ENCODE measurements around the gene HFE.

GRCh38 chr6:26045065-26045927 lies 41.9 kb upstream of the HFE start:
- TF ChIP-seq CTCF (IDR thresholded peaks at IDR 0.05) (no peak), POLR2A (IDR thresholded peaks at IDR 0.05) (peak; percentile 83 to 95)
